IPS DF 19.7 (cell line): ENCODE measurements around the gene PCBP2.

Experiments used
- DNase-seq: peaks from one replicate; pipeline ENCODE4 v3.0.0-alpha.2; 2013; ENCODE audit warnings: low read depth, low spot score

Gene PCBP2

DNA sequence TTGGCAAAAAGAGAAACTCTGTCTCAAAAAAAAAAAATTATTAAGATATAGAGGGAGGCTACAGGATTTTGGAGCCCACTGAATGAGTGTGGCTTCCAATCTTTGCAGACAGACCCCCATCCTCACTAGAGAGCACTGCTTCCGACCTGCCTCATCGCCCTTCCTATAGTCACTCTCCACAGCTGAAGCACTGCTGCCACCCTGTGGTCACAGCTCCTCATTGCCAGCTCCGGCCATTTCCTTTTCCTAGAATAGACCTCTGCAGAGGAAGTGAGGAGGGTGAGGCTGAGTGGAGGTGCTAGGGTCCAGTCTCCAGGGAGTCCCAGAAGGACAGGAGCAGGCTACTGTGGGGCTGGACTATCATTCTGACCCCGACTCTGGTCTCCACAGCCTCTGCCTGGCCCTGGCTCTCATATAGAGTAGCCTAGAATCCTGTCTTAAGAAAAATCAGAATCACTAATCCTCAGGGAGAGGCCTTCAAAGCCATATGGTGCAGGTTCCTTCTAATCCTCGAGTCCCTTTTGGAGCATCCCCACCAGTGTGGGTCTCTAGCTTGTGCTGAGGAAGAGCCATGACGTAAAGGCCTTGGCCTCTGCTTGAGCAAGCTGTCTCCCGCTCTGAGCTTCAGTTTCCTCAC, 56.8 kb downstream of the PCBP2 start:
- no peak for DNase-seq

DNA sequence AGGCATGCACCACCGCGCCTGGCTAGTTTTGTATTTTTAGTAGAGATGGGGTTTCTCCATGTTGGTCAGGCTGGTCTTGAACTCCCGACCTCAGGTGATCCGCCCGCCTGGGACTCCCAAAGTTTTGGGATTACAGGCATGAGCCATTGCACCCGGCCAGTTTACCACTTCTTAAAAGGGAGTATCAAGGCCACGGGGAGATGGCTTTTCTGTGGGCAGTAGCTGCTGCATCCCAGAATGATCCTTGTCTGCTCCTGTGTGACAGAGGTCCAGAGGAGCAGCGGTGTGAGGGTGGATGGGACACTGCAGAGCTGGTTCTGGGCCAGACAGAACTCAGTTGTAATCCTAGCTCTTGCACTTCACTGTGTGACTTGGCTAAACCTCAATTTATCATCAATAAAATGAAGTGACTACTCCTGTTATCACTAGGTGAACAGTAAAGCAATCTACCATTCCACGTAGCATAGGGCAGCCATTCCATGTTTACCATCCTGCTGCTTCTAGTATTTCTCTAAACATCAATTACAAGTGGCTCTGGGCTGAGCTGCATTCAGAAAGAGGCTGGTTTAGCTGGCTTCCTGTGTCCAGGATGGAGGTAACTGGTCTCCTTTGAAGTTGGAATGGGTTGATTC, 58.4 kb downstream of the PCBP2 start:
- no peak for DNase-seq

DNA sequence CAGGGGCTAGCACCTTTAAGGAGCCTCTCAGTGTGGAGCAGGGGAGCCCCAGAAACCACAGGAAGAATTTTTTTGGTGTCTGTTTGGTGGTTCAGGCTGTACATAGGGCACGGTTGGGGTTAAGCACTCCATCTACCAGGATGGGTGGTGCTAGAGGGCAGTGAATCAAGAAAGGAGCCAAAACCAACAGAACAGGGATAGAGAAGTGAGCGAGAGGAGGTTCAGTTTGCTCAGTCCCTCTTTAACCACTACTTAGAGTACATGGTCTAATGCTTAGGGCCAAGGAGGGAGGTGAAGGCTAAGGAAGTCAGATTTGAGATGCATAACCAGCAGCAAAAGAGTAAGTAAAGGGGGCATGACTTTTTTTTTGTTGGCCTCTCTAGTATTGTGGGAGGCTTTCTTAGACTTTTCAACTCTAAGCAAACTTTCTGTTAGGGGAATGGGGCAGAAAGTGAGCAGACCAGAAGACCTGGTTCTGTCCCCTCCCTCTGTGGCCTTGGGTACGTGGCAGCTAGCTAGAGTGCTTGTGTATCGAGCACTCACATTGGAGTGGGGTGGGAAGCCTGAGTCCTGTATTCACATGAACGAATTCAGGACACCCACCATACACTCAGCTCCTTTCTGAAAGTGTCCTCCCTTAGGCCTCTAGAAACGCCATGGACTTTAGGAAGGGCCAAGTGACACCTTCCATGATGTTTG, 62.0 kb downstream of the PCBP2 start:
- no peak for DNase-seq

DNA sequence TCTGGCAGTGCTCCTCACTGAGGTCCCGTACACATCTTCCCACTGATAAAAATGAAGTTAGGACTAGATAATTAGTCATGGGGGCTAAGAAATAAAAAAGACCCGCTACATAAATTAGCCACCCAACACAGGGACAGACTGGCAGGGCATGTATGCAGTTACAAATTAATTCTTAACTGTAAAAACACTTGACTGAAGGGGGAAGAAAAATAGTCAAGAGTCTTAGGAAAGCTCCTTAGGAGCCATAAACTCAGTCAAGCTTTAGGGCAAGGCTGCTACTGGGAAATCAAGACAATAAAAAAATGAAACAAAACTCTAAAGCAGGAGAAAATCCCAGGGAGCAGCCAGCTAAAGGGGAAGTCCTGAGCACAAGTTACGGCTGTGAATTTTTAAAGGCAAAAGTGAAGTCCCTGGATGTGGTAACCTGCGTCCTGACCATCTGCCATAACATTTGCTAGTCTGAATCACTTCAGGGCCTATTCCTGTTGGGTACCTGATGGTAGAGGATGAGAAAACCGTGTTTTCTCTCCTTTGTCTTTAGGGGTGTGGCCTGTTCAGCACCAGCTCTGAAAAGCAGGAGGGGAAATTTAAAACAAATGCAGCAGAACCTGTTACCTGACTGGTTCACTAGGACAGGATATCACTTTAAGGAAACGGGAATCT, 62.9 kb downstream of the PCBP2 start:
- no peak for DNase-seq

DNA sequence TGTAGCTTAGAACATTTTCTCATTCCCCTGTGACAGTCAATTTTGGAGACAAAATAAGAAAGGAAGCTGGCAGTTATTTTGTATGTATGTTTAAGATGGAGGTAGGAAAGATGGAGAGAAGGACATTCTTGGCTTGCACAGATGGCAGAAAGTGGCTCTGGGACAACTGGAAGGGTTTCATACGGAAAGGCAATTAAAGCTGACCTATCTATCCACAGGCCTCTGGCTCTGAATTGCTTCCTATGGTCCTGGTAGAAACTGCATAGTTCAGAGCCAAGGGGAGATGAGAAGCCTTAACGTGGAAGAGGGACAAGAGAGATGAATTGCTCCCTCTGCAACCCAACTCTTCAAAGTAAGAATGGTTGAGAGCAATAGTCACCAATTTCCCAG, 63.4 kb downstream of the PCBP2 start:
- no peak for DNase-seq

DNA sequence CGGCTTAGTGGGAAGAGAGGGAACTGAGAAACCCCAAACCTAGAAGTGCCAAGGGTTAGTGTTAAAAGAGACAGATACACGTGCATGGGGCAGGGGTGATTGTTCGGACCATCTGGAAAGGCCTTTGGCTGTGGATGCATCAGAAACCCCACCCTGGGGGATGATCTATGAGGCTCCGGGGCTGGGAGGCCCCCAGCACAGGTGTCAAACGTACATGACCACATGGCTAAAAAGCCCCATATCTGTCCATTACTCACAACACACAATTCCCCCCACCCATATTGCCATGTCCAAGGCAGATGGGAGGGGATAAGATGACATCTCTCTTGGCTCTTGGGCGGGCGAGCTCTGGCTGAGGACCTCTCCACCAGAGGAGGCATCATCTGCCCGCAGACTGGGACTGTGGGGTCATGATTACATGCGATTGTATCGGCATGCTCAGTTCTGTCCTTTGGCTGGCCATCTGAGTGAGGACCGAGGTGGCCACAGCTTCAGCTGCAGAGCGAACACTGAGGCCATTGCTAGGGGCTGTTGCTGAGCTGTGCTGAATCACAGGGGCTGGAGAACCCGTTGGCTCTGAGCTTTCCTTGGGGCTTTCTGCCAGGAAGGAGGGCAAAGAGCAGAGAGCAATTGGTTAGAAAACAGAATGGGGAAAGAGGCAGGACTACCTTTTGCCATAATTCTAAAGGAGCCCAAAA, 65.0 kb downstream of the PCBP2 start:
- DNase-seq: no peak

DNA sequence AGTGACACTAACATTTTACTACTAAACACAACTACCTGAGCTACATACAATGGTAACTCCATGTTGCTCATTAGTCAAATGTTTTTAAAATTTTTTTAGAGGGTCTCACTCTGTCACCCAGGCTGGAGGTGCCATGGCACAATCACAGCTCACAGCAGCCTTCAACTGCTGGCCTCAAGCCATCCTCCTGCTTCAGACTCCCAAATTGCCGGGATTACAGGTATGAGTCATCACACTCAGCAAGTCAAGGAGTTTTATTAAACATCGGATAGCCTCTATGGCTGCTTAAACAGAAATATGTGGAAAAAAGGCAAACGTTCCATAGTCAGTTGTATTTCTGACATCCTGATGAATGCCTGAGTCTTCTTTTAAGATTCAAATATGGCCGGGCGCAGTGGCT, 66.5 kb downstream of the PCBP2 start:
- no peak for DNase-seq

DNA sequence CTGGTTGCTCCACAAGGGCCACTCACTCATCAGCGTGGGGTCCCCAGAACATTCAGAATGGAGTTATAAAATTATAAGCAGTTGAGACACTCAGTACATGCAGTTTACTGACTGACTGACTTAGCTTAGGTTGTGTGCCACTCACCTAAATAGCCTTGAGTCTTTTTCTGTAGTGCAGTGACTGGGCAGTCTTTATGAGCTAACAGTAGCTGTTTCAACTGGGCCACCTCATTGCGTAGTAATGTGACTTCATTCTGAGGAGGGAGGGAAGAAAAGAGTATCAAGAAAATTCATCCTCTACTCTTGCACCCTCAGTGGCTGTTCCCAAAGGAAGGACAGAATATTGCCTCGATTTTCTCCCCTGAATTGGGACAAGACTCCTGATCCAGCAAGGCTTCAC, 71.2 kb downstream of the PCBP2 start:
- DNase-seq: no peak

DNA sequence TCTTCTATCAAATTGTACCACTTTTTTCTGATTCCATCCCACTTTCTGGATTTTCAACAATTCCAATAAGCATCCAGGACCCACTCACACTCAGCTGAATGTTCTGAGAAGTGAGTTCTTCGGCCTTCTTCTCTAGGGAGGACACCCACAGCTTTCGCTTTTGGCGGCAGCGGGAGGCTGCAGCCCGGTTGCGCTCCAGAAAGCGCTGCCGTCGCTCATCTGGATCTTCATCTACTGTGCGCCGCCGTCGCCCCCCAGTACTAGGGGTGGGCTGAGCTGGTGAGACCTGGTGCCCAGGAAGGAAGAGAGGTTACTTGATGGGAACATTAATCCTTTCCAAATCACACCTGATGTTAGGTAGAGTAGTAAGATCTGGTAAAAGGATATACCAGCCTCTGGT, 72.6 kb downstream of the PCBP2 start:
- no peak for DNase-seq

DNA sequence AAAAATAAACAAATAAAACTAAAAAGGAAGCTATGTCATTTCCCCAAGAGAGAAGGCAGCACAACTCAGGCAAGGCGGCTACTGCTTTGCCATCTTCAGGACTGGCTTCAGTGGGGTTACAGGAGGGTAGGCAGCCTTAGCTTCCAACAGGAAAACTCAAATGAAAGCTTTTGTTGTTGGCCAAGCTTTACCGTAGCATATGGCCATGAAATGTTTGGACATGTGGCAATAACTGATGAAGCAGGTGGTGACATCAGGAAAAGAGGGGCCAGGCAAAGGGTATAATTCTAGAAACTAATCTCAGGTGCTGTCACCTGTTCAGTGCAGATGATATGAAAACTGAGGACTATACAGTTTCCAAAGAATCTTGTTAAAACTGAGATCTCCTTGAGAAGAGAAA, 78.2 kb downstream of the PCBP2 start:
- DNase-seq: no peak
